Measurements from ENCODE around the gene PRKCZ.
"Not testable (repeated sequence)": the region's sequence is repeated elsewhere in the genome, so short reads cannot be mapped to it uniquely, and the experiment has no call there.

The PRKCZ gene

DNA sequence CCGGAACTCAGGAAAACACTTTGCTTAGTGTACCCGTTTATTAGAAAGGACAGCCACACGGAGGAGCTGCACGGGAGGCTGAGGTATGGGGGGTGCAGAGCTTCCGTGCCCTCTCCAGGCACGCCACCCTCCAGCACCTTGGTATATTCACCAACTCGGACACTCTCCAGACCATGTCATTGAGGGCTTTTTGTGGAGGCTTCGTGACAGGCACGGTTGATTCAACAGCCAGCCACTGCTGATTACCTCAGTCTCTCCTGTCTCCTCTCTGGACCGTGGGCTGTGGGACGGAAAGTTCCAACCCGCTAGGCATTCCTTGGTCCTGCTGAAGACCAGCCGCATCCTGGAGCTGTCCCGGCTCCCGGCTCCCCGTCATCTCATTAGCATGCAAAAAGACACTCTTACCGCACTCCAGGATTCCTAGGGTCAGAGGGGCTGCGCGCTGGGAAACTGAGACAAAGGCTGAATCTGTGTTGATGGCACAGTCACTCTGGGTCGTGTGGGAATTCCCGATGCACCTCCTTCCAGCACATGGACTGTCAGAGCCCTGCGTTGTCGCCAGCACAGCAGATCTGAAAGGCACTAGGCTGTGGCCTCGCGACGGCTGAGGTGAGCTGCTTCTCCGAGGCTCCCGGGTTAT lies 65.6 kb downstream of the PRKCZ start:
- H3K4me3 ChIP-seq (ENCODE audit: low read depth, low read length) = no peak overlapping the region
- in situ Hi-C loops (cut with HindIII; ENCODE audit: low sequenced_read_pairs) = no loop called here
- no peak for DNase-seq (ENCODE audit: low read depth, low spot score)
- TF ChIP-seq, protein P1, sequence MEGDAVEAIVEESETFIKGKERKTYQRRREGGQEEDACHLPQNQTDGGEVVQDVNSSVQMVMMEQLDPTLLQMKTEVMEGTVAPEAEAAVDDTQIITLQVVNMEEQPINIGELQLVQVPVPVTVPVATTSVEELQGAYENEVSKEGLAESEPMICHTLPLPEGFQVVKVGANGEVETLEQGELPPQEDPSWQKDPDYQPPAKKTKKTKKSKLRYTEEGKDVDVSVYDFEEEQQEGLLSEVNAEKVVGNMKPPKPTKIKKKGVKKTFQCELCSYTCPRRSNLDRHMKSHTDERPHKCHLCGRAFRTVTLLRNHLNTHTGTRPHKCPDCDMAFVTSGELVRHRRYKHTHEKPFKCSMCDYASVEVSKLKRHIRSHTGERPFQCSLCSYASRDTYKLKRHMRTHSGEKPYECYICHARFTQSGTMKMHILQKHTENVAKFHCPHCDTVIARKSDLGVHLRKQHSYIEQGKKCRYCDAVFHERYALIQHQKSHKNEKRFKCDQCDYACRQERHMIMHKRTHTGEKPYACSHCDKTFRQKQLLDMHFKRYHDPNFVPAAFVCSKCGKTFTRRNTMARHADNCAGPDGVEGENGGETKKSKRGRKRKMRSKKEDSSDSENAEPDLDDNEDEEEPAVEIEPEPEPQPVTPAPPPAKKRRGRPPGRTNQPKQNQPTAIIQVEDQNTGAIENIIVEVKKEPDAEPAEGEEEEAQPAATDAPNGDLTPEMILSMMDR (IDR thresholded peaks at IDR 0.05; ENCODE audit: low read depth, low read length) = no peak

DNA sequence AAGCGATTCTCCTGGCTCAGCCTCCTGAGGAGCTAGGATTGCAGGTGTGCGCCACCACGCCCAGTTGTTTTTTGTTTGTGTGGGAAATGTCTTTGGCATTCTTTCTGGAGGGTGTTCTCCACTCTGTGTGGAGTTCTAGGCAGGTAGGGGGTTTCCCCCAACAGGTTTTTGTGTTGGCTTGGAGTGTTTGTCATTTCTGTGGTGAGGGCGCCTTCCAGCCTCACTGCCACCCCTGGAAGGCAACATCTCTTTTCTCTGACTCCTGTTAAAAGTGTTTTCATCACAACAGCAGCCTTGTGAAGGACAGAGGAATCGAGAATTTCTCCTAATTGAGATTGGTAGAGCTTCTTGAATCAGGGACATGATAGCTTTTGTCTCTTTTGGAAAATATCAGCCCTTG lies 69.7 kb downstream of the PRKCZ start:
- H3K4me3 ChIP-seq (ENCODE audit: low read depth, low read length) = no peak overlapping the region
- in situ Hi-C loops (cut with HindIII; ENCODE audit: low sequenced_read_pairs) = no loop called here

DNA sequence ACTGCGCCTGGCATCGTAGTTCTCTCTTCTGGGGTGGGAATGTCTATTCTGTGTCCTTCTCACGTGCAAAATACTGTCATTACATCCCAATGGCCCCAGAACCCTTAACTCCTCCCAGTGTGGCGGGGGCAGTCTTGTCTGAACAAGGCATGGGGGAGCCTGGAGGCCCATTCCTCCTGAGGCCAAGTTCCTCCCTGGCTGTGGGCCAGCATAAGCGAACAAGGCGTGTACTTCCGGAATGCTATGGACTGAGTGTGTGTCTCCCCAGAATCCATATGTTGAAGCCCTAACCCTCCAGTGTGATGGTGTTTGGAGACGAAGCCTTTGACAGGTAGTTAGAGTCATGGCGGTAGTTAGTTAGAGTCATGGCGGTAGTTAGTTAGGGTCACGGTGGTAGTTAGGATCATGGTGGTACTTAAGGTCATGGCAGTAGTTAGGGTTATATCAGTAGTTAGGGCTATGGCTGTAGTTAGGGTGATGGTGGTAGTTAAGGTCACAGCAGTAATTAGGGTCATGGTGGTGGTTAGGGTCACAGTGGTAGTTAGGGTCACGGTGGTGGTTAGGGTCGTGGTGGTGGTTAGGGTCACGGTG lies 71.0 kb downstream of the PRKCZ start:
- in situ Hi-C loops (cut with HindIII; ENCODE audit: low sequenced_read_pairs) = no loop called here
- no peak for DNase-seq (ENCODE audit: low read depth, low spot score)
- TF ChIP-seq, protein P1 (IDR thresholded peaks at IDR 0.05; ENCODE audit: low read depth, low read length) = no peak
- no peak overlapping the region for H3K4me3 ChIP-seq (ENCODE audit: low read depth, low read length)

More for the DNA sequence above, 69.7 kb downstream of the PRKCZ start:
- DNase-seq (ENCODE audit: low read depth, low spot score) = no peak
- TF ChIP-seq, protein P1 (IDR thresholded peaks at IDR 0.05; ENCODE audit: low read depth, low read length) = no peak

DNA sequence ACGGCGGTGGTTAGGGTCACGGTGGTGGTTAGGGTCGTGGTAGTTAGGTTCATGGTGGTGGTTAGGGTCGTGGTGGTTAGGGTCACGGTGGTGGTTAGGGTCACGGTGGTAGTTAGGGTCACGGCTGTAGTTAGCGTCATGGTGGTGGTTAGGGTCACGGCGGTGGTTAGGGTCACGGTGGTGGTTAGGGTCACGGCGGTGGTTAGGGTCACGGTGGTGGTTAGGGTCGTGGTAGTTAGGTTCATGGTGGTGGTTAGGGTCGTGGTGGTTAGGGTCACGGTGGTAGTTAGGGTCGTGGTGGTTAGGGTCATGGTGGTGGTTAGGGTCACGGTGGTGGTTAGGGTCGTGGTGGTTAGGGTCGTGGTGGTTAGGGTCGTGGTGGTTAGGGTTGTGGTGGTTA lies 71.6 kb downstream of the PRKCZ start:
- DNase-seq (ENCODE audit: low read depth, low spot score); H3K4me3 ChIP-seq (ENCODE audit: low read depth, low read length); in situ Hi-C loops (cut with HindIII; ENCODE audit: low sequenced_read_pairs): not testable (repeated sequence)

- no peak overlapping the region for H3K4me3 ChIP-seq (ENCODE audit: low read depth, low read length)
- DNase-seq (ENCODE audit: low read depth, low spot score) = no peak
- TF ChIP-seq, protein P1 (IDR thresholded peaks at IDR 0.05; ENCODE audit: low read depth, low read length) = no peak
- in situ Hi-C loops (cut with HindIII; ENCODE audit: low sequenced_read_pairs) = no loop called here
Measured at GRCh38 chr1:2124446-2125198, 74.4 kb downstream of the PRKCZ start.

DNA sequence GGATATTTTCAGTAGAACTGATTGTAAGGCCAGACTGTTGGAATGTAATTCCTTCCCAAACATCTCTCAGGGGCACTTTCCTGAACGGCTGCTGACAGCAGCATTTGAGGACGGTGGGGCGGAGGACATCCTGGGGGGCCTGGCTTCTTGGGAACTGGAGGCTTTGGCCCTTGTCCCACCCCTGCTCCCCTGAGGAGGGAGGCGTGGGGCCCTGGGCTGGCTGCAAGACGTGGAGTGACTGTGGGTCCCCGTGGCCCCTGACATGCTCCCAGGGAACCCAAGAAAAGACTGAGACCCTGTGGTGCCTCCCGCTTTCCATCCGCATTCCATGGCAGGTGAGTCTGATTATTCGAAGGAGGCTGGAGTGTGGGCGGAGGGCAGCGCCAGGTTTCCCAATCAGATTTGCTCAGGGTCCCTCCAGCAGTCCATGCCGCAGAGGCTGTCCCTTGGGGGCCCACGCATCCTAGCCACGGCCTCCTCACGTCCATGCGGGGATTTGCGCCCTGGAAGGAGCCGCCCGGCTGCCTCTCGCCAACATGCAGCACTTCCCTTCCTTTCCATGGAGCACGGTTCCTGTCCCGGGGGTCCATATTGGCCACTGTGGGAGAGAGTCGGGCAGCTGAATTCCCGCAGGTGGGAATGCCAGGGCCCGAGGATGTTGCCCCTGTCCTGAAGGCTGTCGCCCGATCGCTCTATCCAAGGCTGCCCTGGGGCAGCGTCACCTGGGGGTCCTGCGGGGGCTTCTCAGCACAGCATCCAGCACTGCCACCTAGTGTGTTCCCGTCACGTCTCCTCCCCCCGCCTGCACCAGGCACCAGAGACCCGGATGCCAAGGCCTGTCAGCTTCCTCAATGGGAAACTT lies 75.4 kb downstream of the PRKCZ start:
- no peak for DNase-seq (ENCODE audit: low read depth, low spot score)
- in situ Hi-C loops (cut with HindIII; ENCODE audit: low sequenced_read_pairs) = no loop called here
- TF ChIP-seq, protein P1 (IDR thresholded peaks at IDR 0.05; ENCODE audit: low read depth, low read length) = no peak
- no peak overlapping the region for H3K4me3 ChIP-seq (ENCODE audit: low read depth, low read length)

All from astrocyte of the spinal cord (primary cell).